ENCODE measurements around the gene KRTAP10-12.

GRCh38 chr21:44695641-44696040, 1.3 kb upstream of the KRTAP10-12 start:
- no peak for TF ChIP-seq EZH2phosphoT487 (IDR thresholded peaks at IDR 0.05; ENCODE audit: low read depth)
- TF ChIP-seq, protein P1, sequence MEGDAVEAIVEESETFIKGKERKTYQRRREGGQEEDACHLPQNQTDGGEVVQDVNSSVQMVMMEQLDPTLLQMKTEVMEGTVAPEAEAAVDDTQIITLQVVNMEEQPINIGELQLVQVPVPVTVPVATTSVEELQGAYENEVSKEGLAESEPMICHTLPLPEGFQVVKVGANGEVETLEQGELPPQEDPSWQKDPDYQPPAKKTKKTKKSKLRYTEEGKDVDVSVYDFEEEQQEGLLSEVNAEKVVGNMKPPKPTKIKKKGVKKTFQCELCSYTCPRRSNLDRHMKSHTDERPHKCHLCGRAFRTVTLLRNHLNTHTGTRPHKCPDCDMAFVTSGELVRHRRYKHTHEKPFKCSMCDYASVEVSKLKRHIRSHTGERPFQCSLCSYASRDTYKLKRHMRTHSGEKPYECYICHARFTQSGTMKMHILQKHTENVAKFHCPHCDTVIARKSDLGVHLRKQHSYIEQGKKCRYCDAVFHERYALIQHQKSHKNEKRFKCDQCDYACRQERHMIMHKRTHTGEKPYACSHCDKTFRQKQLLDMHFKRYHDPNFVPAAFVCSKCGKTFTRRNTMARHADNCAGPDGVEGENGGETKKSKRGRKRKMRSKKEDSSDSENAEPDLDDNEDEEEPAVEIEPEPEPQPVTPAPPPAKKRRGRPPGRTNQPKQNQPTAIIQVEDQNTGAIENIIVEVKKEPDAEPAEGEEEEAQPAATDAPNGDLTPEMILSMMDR (IDR thresholded peaks at IDR 0.05; ENCODE audit: low read depth, low read length): no peak
